BLaER1 treated with 17β-estradiol and CSF1 and Interleukin-3, amounts not matched to agents 10 nM and 100 nM (cell line): ENCODE results near the gene RALY.

Experiments used
- H3K27ac ChIP-seq, 11 experiments: shearing (Covaris generic); formaldehyde crosslinking; 2 replicates each; pipeline ENCODE4 v1.8.1; 2022
- H3K27me3 ChIP-seq, 11 experiments: shearing (Covaris generic); formaldehyde crosslinking; 2 replicates each; pipeline ENCODE4 v1.8.1; 2022
- H3K36me3 ChIP-seq, 11 experiments: shearing (Covaris generic); formaldehyde crosslinking; 2 replicates each; pipeline ENCODE4 v1.8.1; 2022
- H3K4me1 ChIP-seq, 10 experiments: shearing (Covaris generic); formaldehyde crosslinking; 2 replicates each; pipeline ENCODE4 v1.8.1; 2022
- H3K4me2 ChIP-seq, 11 experiments: shearing (Covaris generic); formaldehyde crosslinking; 2 replicates each; pipeline ENCODE4 v1.8.1; 2022
- H3K4me3 ChIP-seq, 10 experiments: shearing (Covaris generic); formaldehyde crosslinking; 2 replicates each; pipeline ENCODE4 v1.8.1; 2022
- H3K9ac ChIP-seq, 11 experiments: shearing (Covaris generic); formaldehyde crosslinking; 2 replicates each; pipeline ENCODE4 v1.8.1; 2022
- H3K9me3 ChIP-seq, 11 experiments: shearing (Covaris generic); formaldehyde crosslinking; replicated peaks in 1 of 11; 2 replicates each; pipeline ENCODE4 v1.8.1; 2022
- H4K20me1 ChIP-seq, 11 experiments: shearing (Covaris generic); formaldehyde crosslinking; 2 replicates each; pipeline ENCODE4 v1.8.1; 2022
- Cebpa-rat ChIP-seq, 11 experiments: shearing (Covaris generic); IDR thresholded peaks; 2 replicates each; pipeline ENCODE4 v1.8.1; 2022

The RALY gene

DNA sequence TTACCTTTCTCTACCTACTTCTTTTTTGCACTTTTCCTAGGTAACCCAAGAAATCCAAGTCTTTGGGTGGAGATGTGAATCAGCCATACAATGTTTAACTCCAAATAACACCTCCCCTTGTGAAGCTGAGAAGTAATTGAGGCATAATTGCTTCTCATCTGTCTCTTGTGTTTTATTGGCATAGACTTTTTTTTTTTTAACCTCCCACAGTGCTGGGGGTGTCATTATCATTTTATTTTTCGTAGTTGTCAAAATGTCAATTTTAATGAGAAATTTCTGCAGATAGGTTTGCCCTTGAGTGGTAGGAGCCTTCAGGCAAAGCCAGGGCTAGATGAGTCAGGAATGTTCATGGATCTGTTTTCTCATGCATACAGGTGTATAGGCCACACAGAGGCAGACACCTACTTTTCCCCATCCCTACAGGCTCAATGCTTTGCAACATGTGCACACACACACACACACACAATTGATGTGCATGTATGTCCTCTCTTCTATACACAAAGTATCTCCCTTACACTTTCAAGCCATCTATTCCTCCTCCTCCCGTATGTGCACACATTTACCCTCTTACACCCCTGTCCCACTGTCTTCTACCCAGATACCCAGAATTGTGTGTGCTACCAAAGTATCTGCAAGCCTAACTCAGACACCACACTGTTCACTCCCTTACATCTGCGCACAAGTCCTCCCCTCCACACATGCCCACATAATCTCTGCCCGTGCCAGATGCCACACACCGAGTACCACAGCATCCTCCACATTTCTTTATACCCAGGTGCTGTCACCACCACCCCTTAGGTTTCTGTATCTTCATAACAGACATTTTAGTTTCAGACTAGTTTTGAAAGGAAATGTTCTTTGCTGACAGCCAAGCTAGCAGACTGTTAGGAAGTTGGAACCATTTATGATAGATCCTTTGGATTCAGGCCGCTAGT lies 22.0 kb downstream of the RALY start:
- H3K9me3 ChIP-seq: no peaks in the 10 kb centered on the region
- H3K9ac ChIP-seq: no peak overlapping the region
- no peak for TF ChIP-seq Cebpa-rat (IDR thresholded peaks at IDR 0.05)
- peaks cover 55 to 79% (median 68%) of the 10 kb centered on the region in 10 experiments for H3K4me1 ChIP-seq
- H3K27ac ChIP-seq: no peak overlapping the region
- no peak overlapping the region for H3K4me3 ChIP-seq
- peaks cover 0 to 52% (median 29%) of the 10 kb centered on the region in 11 experiments; a peak in 15 of 22 replicates for H3K36me3 ChIP-seq
- peaks cover 94 to 100% (median 100%) of the 10 kb centered on the region in 11 experiments for H4K20me1 ChIP-seq
- no peaks in the 10 kb centered on the region for H3K27me3 ChIP-seq
- peak overlapping the region in 1 of 11 experiments; percentile 8; a peak in 1 of 22 replicates for H3K4me2 ChIP-seq

DNA sequence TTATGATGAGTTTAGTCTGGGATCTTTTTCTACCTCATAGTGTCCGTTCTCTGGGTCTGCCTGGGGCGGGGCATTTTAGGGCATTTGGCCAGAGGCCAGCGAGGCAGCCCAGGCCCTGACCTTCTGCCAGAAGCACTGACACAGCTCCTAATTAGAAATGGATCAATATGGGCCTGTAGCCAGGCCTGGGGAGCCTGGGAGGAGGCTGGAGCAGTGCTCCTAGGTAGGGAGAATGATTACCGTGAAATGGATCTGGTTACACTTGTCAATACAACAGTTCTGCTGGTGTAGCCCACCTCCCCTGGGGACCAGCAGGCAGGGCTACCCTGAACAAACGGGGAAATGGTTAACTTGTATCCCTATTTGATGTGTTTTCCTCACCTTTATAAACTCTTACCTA lies 23.0 kb downstream of the RALY start:
- no peaks in the 10 kb centered on the region for H3K9me3 ChIP-seq
- peaks cover 94 to 100% (median 100%) of the 10 kb centered on the region in 11 experiments for H4K20me1 ChIP-seq
- TF ChIP-seq Cebpa-rat (IDR thresholded peaks at IDR 0.05): no peak
- H3K4me2 ChIP-seq: peak overlapping the region in 4 of 11 experiments; percentile 1 to 10 (median 6); a peak in 5 of 22 replicates
- H3K4me1 ChIP-seq: peaks cover 55 to 73% (median 66%) of the 10 kb centered on the region in 10 experiments
- H3K27me3 ChIP-seq: no peaks in the 10 kb centered on the region
- H3K27ac ChIP-seq: no peak overlapping the region
- no peak overlapping the region for H3K4me3 ChIP-seq
- H3K36me3 ChIP-seq: peaks cover 0 to 48% (median 25%) of the 10 kb centered on the region in 11 experiments; a peak in 16 of 22 replicates
- no peak overlapping the region for H3K9ac ChIP-seq

GRCh38 chr20:34017610-34018009 lies 23.9 kb downstream of the RALY start:
- H3K9me3 ChIP-seq: no peaks in the 10 kb centered on the region
- peak overlapping the region in 3 of 11 experiments; percentile 4 to 52 (median 11); a peak in 2 of 22 replicates for H3K4me2 ChIP-seq
- peaks cover 94 to 100% (median 100%) of the 10 kb centered on the region in 11 experiments for H4K20me1 ChIP-seq
- H3K4me3 ChIP-seq: no peak overlapping the region
- H3K27me3 ChIP-seq: no peaks in the 10 kb centered on the region
- H3K4me1 ChIP-seq: peaks cover 60 to 75% (median 68%) of the 10 kb centered on the region in 10 experiments
- H3K27ac ChIP-seq: no peak overlapping the region
- peaks cover 0 to 43% (median 21%) of the 10 kb centered on the region in 11 experiments; a peak in 14 of 22 replicates for H3K36me3 ChIP-seq
- TF ChIP-seq Cebpa-rat (IDR thresholded peaks at IDR 0.05): no peak
- H3K9ac ChIP-seq: no peak overlapping the region

DNA sequence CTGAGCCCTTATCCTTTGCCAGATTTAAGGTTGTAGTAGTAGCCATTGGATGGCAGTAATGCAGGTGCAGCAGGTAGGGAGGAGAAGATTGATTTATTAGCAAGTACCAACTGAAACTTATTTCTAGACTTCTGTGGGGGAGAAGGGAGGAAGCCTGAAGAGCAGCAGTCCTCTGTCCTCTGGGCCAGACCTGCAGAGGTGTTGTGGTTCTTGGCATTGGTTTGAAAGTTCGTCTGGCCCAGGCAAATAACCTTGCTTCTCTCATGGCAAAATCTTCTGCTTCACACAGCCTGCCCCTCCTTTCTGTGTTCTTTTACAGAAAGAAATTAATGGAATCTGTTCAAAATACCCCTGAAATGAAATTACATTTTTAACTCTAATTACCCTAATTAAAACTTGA lies 24.5 kb downstream of the RALY start:
- Histone ChIP-seq H3K36me3 (peaks cover 0 to 43% (median 25%) of the 10 kb centered on the region in 11 experiments; a peak in 14 of 22 replicates), H3K4me2 (peak overlapping the region in 4 of 11 experiments; percentile 6 to 64 (median 38); a peak in 3 of 22 replicates), H3K4me3 (no peak overlapping the region), H3K9me3 (no peaks in the 10 kb centered on the region), H3K27me3 (no peaks in the 10 kb centered on the region), H3K9ac (no peak overlapping the region), H3K27ac (no peak overlapping the region), H4K20me1 (peaks cover 94 to 100% (median 100%) of the 10 kb centered on the region in 11 experiments), H3K4me1 (peaks cover 64 to 78% (median 71%) of the 10 kb centered on the region in 10 experiments)
- TF ChIP-seq Cebpa-rat (IDR thresholded peaks at IDR 0.05): no peak

DNA sequence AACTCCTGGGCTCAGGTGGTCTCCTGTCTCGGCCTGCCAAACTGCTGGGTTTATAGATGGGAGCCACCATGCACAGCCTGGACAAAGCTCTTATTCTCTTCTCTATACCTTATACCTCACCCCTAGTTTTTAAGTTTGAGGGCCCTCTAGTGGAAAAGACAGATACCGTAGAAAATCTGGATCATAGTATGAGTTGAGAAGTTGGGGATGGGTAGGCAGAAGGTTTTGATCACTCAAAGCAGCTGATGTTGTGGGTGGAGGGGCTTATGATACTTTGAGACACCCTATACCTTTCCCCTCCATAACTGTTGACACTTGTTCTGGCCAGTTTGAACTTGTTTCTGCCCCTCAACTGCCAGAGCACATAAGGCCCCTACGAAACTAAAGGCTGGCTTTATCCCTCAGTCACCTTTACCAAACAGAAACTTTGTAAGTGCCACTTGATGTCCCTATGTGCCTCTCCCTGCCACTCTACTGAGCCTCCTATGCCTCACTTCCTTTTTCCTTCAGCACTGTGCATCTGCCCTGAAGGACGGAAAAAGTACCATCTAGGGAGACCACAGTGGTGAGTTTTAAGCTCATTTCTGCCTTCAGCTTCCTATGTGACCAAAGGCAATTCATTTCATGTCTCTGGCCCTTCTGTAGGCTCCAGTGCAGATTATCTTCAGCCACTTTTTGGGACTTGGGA lies 28.6 kb downstream of the RALY start:
- Histone ChIP-seq H3K9ac (no peak overlapping the region), H3K36me3 (peaks cover 0 to 35% (median 25%) of the 10 kb centered on the region in 11 experiments; a peak in 14 of 22 replicates), H3K27ac (peak overlapping the region in 1 of 11 experiments; percentile 24; a peak in 1 of 22 replicates), H3K27me3 (no peaks in the 10 kb centered on the region), H3K9me3 (no peaks in the 10 kb centered on the region), H3K4me1 (peaks cover 76 to 87% (median 80%) of the 10 kb centered on the region in 10 experiments), H3K4me3 (no peak overlapping the region), H3K4me2 (peak overlapping the region; percentile 15 to 67 (median 48)), H4K20me1 (peaks cover 98 to 100% (median 100%) of the 10 kb centered on the region in 11 experiments)
- no peak for TF ChIP-seq Cebpa-rat (IDR thresholded peaks at IDR 0.05)

GRCh38 chr20:34022839-34023234 lies 29.1 kb downstream of the RALY start:
- Histone ChIP-seq H3K9me3 (no peaks in the 10 kb centered on the region), H3K27ac (peak overlapping the region in 1 of 11 experiments; percentile 24; a peak in 2 of 22 replicates), H3K36me3 (peaks cover 0 to 36% (median 19%) of the 10 kb centered on the region in 11 experiments; a peak in 14 of 22 replicates), H3K4me2 (peak overlapping the region; percentile 15 to 67 (median 48); a peak in 20 of 22 replicates), H4K20me1 (peaks cover 98 to 100% (median 100%) of the 10 kb centered on the region in 11 experiments), H3K9ac (no peak overlapping the region), H3K4me3 (no peak overlapping the region), H3K27me3 (no peaks in the 10 kb centered on the region), H3K4me1 (peaks cover 72 to 82% (median 75%) of the 10 kb centered on the region in 10 experiments)
- TF ChIP-seq Cebpa-rat (IDR thresholded peaks at IDR 0.05): no peak

DNA sequence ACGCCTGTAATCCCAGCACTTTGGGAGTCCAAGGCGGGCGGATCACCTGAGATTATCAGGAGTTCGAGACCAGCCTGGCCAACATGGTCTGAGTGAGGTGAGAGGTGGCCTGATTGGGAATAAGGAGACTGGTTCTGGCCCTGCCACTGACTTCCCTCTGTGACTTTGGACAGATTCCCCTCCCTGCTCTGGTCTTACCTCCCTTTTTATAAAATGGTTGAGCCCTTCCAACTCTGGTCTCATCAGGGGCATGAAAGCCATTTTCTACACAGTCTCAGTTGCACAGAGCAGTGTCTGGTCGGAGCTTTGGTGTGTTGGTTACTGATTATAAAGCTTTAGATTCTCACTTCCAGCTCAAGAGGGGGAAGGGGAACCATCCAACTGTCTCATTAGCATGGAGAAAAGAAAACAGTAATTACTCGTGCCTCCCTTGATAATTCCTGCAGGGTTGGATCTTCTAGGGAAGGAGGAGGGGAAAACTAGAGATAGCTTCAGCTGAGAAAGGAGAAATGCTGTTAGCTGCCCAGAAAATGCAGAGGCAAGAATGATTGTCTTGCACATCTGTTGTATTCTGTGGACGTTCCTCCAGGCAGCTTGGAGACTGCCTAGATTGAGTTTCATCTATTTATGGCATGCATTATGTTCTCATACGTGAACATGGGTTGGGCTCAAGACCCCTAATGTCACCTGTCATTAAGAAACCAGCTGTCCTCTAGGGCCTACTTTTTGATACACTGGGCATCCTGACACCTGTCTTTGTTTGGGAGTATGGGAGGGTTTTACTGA lies 30.4 kb downstream of the RALY start:
- H3K9ac ChIP-seq: no peak overlapping the region

More for the DNA sequence above, 30.4 kb downstream of the RALY start:
- H3K4me1 ChIP-seq: peaks cover 59 to 69% (median 64%) of the 10 kb centered on the region in 10 experiments
- peaks cover 0 to 46% (median 17%) of the 10 kb centered on the region in 11 experiments; a peak in 14 of 22 replicates for H3K36me3 ChIP-seq
- no peaks in the 10 kb centered on the region for H3K27me3 ChIP-seq
- H3K4me2 ChIP-seq: peak overlapping the region; percentile 15 to 67 (median 53)
- no peak overlapping the region for H3K4me3 ChIP-seq
- no peaks in the 10 kb centered on the region for H3K9me3 ChIP-seq
- H3K27ac ChIP-seq: 0 out of 22 replicates have a peak overlapping the region, but pooled peaks of 1 of the 11 experiments have one; percentile 3
- H4K20me1 ChIP-seq: peaks cover 98 to 100% (median 100%) of the 10 kb centered on the region in 11 experiments
- TF ChIP-seq Cebpa-rat (IDR thresholded peaks at IDR 0.05): no peak
